Measurements from ENCODE around the gene KIF15.

- TF ChIP-seq GATA2 (IDR thresholded peaks at IDR 0.05; ENCODE audit: low read depth, low read length) (no peak), GATA3 (IDR thresholded peaks at IDR 0.05; ENCODE audit: low read depth, low read length) (no peak)
These were observed 108.9 kb downstream of the KIF15 start for GRCh38 chr3:44870375-44871061.

Data from SH-SY5Y (cell line).